DMS153 (cell line): Measurements from ENCODE around the gene PRKD3.

Experiments
- DNase-seq: peaks from one replicate; lab custom pipeline; 2025; lab: John Stamatoyannopoulos, UW

Gene PRKD3

GRCh38 chr2:37343537-37344434, 19.2 kb upstream of the PRKD3 start:
- peak; percentile 36 for DNase-seq

GRCh38 chr2:37342591-37343220, 18.1 kb upstream of the PRKD3 start:
- no peak for DNase-seq

DNA sequence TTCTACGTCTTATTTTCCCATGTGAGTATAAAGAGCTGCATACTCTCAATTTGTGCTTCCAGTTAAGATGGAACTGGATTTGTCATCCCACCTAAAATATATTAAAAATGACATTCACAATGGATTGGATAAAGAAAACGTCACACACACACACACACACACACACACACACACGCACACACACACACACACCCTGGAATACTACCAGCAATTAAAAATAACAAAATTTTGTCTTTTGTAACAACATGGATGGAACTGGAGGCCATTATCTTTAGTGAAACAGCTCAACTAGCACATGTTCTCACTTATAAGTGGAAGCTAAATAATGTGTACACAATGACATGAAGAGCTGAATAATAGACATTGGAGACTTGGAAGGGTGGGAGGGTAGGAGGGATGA, 16.0 kb upstream of the PRKD3 start:
- DNase-seq = no peak

- no peak for DNase-seq
Measured at GRCh38 chr2:37338933-37339332, 14.3 kb upstream of the PRKD3 start.

GRCh38 chr2:37337620-37338280, 13.1 kb upstream of the PRKD3 start:
- no peak for DNase-seq

- no peak for DNase-seq
Measured at GRCh38 chr2:37335604-37336003, 11.0 kb upstream of the PRKD3 start.

- DNase-seq = no peak
Measured at GRCh38 chr2:37333256-37333655, 8.6 kb upstream of the PRKD3 start.

DNA sequence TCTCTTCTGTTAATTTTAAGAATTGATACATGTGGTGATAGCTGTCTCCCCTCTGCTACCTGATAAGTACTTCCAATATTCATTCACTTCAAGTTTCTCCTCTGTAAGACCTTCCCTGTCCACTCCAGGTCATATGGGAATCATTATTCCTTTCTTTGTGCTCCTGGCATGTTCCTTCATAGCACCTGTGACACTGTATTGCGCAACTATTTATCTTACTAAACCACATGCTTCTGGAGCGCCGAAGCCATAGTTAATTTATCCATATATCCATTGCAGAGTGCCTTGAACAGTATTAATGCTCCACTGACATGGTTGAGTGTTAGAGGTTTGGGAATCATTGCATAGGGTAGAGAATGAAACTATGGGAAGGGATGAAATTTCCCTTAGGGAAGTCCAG, 7.9 kb upstream of the PRKD3 start:
- no peak for DNase-seq

DNA sequence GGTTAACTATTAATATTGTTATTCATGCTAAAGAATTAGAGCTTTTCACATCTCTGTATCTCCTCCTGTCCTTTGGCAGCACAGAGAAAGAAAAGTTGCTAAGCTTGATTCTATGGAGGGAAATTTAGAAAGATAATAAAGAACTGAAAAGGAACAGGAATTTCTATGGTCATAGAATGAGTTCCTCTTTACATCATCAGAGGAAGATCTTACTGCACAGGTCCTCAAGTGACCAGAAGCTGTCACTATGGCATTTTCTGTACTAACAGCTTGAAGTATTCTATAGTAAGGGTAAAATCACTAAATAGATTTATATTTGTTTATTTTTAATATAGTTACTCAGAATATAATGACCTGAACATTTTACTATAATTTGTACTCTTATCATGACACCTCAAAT, 6.0 kb upstream of the PRKD3 start:
- DNase-seq = no peak

DNA sequence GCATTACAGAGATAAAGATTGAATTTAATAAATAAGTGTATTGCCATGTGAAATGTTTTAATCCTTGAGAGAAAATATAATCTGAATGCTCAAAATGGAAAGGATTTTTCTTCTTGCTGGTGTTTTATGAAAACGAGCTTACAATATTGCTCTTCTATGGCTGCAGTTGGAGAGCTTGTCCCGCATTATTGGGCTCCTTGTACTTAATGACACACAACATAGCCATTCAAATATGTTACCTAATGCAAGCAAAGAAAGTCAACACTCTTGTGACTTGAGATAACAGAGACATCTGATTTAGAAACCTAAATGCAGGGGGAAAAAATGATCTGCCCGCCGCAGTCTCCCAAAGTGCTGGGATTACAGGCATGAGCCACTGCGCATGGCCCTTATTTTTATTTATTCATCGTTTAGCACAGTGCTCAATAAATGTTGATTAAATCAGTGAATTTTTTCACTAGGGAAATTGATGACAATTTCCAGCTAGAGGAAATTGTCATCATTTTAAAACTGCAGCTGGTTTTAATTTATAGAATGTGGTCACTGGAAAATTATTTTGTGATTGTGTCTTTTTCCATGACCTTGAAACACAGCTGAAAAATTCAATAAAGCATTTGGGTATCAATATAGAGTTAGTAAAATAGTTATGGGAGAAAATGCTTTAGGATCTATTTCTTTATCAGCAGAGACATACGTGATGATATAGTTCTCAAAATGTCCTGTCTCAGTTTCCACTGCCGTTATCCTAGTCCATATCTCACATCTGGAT, 2.4 kb upstream of the PRKD3 start:
- no peak for DNase-seq

DNA sequence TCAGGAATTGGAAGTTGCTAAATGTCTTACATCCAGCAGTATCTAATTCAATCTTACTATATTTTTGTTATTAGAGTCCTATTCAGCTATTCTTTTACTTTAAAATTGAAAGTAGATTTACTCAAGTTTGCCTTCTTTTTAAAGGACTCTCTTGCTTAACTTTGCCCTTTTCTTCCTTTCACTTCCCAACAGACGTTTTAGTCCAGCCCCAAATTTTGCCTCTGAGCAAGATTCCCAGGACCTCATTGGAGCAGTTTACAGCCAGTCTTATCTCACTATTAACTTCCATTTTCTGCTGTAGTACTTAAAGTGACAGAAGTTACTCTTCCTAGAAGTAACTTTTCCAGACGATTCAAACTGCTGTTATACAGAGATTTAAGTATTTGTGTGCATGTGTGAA, 1.7 kb upstream of the PRKD3 start:
- DNase-seq = no peak

- no peak for DNase-seq
Measured at GRCh38 chr2:37325625-37326071, 1.0 kb upstream of the PRKD3 start.

- no peak for DNase-seq
Measured at GRCh38 chr2:37324536-37324785, 172 bp downstream of the PRKD3 start.

- DNase-seq = peak; percentile 20
Measured at GRCh38 chr2:37323781-37324535, 675 bp downstream of the PRKD3 start.

DNA sequence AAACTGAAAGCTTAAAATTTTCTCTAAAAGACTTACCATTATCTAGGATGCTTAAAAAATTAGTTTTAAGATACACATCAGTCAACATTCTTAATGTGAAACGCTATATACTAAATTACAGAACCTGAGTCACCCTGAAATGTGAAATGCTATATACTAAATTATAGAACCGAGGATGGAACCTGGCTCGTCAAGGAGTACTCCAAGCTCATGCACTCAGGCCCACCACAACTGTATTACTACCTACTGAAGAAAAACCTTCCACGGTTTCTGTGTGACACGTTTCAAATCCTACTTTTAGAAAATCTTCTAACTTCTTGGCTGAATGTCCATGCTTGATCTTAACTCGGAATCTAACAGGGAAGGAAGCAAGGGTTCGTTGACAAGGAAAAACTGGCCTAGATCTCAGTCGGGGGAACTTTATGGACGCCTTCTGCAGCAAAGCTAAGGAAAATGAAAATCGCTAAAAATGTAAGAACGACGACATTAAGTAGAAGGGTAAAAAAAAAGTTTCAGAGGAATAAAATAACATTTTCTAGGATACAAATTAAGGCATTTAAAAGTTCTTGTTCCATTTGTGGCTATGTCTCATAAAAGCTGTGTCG, 1.4 kb downstream of the PRKD3 start:
- DNase-seq = no peak

GRCh38 chr2:37322368-37322767, 2.3 kb downstream of the PRKD3 start:
- no peak for DNase-seq

DNA sequence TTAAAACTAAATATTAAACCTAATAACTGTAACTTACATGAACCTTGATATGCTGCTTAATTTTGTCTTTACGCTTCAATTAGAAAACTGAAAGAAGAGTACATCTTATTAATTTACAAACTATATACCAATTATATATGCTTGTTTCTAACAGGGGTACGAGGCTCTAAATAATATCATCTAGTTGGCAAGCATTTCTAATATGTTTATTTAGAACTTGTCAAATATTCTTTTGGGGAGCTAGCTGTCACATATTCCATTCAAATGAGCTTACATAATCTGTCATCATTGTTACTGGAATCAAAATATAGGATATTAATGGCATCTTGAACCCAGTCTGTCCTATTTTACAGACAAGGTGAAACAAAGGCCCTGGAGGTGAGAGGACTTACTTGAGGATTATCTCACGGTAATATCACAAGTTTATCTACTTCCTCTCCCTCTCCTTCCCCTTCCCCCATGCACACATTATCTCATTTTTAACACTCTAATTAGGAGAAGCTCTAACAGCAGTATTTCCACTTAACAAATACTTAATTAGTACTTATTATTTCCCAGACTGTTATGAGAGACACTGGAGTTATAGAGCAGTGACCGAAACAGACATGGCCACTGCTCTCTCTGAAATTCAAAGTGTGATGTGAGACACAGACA, 3.5 kb downstream of the PRKD3 start:
- no peak for DNase-seq

DNA sequence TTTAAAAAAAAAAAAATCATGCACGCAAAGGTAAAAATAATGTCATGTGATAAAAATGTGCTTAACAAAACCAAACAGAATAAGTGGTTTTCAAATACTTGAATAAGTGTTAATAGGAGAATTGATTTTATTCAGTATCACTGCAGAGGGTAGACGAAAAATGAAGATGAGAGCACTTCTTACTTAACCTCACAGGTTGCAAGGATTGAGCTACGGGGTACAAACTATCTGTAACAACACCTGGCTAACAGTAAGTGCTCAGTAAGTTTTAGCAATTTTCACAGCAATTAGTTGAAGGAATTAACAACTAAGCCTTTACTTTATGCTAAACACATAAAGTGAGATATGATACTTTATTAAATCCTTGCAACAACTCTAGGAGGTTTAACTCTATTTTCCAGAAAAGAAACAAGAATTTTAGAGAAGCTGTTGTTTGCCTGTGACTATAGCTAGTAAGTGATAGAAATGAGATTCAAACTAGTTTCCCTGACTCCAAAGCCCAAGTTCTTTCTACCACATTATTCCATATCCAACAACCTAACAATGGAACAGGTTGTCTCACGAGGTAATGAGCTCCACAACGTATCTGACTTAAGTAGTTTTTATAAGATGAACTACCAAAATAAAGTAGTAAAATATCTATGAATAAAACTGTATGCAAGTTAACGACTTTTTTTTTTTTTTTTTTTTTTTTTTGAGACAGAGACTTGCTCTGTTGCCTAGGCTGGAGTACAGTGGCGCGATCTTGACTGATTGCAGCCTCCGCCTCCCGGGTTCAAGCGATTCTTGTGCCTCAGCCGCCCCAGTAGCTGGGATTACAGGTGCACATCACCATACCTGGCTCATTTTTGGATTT, 4.7 kb downstream of the PRKD3 start:
- no peak for DNase-seq

GRCh38 chr2:37318401-37318800, 6.2 kb downstream of the PRKD3 start:
- DNase-seq = no peak

DNA sequence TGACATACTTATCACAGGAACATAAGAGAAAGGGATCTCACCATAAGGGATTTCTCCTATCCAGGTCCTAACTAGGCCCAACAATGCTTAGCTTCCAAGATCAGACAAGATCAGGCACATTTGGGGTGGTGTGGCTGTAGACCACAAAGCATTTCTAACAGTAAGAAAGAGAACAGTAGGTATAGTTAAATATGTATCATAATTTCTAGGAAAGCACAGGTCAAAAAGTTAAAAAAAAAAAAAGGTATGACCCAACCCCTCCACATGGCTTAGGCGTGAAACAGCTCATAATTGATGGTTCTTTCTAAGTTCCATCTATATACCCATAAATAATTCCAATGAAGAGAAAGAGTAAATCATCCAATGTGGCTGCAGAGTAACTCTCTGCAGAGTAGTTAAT, 6.9 kb downstream of the PRKD3 start:
- no peak for DNase-seq
